ENCODE measurements around the gene CFAP206.

CFAP206 gene

GRCh38 chr6:87384038-87384437 is 23.7 kb upstream of the CFAP206 start:
- no peak overlapping the region for H3K27ac ChIP-seq (ENCODE audit: low read depth, low read length)

GRCh38 chr6:87384449-87384848 is 23.3 kb upstream of the CFAP206 start:
- no peak overlapping the region for H3K27ac ChIP-seq (ENCODE audit: low read depth, low read length)
- H3K36me3 ChIP-seq (ENCODE audit: control insufficient read depth in 5 of 5, insufficient read depth in 5 of 5, low read length in 5 of 5): no peaks in the 10 kb centered on the region
- no peaks in the 10 kb centered on the region for H3K9me3 ChIP-seq (ENCODE audit: control insufficient read depth in 5 of 5, low read length in 5 of 5)
- H3K4me3 ChIP-seq (ENCODE audit: low read depth in 1 of 5, low read length in 5 of 5): no peak overlapping the region
- H3K9ac ChIP-seq (ENCODE audit: low read length in 5 of 5): no peak overlapping the region
- no peaks in the 10 kb centered on the region for H3K27me3 ChIP-seq (ENCODE audit: control insufficient read depth in 5 of 5, insufficient read depth in 4 of 5, low read length in 5 of 5)
- H3K4me1 ChIP-seq (ENCODE audit: control insufficient read depth in 5 of 5, insufficient read depth in 5 of 5, low read length in 5 of 5): no peaks in the 10 kb centered on the region

More at GRCh38 chr6:87384038-87384437, 23.7 kb upstream of the CFAP206 start:
- Histone ChIP-seq H3K4me3 (ENCODE audit: low read depth in 1 of 5, low read length in 5 of 5) (no peak overlapping the region), H3K27me3 (ENCODE audit: control insufficient read depth in 5 of 5, insufficient read depth in 4 of 5, low read length in 5 of 5) (no peaks in the 10 kb centered on the region), H3K4me1 (ENCODE audit: control insufficient read depth in 5 of 5, insufficient read depth in 5 of 5, low read length in 5 of 5) (peaks cover 0 to 2% (median 0%) of the 10 kb centered on the region in 5 donors), H3K9ac (ENCODE audit: low read length in 5 of 5) (no peak overlapping the region), H3K36me3 (ENCODE audit: control insufficient read depth in 5 of 5, insufficient read depth in 5 of 5, low read length in 5 of 5) (no peaks in the 10 kb centered on the region), H3K9me3 (ENCODE audit: control insufficient read depth in 5 of 5, low read length in 5 of 5) (no peaks in the 10 kb centered on the region)

GRCh38 chr6:87391334-87391733 is 16.4 kb upstream of the CFAP206 start:
- Histone ChIP-seq H3K36me3 (ENCODE audit: control insufficient read depth in 5 of 5, insufficient read depth in 5 of 5, low read length in 5 of 5) (no peaks in the 10 kb centered on the region), H3K27ac (ENCODE audit: low read depth, low read length) (no peak overlapping the region), H3K9ac (ENCODE audit: low read length in 5 of 5) (no peak overlapping the region), H3K4me1 (ENCODE audit: control insufficient read depth in 5 of 5, insufficient read depth in 5 of 5, low read length in 5 of 5) (no peaks in the 10 kb centered on the region), H3K27me3 (ENCODE audit: control insufficient read depth in 5 of 5, insufficient read depth in 4 of 5, low read length in 5 of 5) (no peaks in the 10 kb centered on the region), H3K4me3 (ENCODE audit: low read depth in 1 of 5, low read length in 5 of 5) (no peak overlapping the region), H3K9me3 (ENCODE audit: control insufficient read depth in 5 of 5, low read length in 5 of 5) (no peaks in the 10 kb centered on the region)

- no peaks in the 10 kb centered on the region for H3K4me1 ChIP-seq (ENCODE audit: control insufficient read depth in 5 of 5, insufficient read depth in 5 of 5, low read length in 5 of 5)
- no peaks in the 10 kb centered on the region for H3K36me3 ChIP-seq (ENCODE audit: control insufficient read depth in 5 of 5, insufficient read depth in 5 of 5, low read length in 5 of 5)
- H3K27me3 ChIP-seq (ENCODE audit: control insufficient read depth in 5 of 5, insufficient read depth in 4 of 5, low read length in 5 of 5): no peaks in the 10 kb centered on the region
- no peaks in the 10 kb centered on the region for H3K9me3 ChIP-seq (ENCODE audit: control insufficient read depth in 5 of 5, low read length in 5 of 5)
- H3K4me3 ChIP-seq (ENCODE audit: low read depth in 1 of 5, low read length in 5 of 5): no peak overlapping the region
- no peak overlapping the region for H3K27ac ChIP-seq (ENCODE audit: low read depth, low read length)
- no peak overlapping the region for H3K9ac ChIP-seq (ENCODE audit: low read length in 5 of 5)
Measured at GRCh38 chr6:87393026-87393622, 14.6 kb upstream of the CFAP206 start.

- Histone ChIP-seq H3K27ac (ENCODE audit: low read depth, low read length) (no peak overlapping the region), H3K4me3 (ENCODE audit: low read depth in 1 of 5, low read length in 5 of 5) (no peak overlapping the region), H3K9ac (ENCODE audit: low read length in 5 of 5) (no peak overlapping the region), H3K27me3 (ENCODE audit: control insufficient read depth in 5 of 5, insufficient read depth in 4 of 5, low read length in 5 of 5) (no peaks in the 10 kb centered on the region), H3K36me3 (ENCODE audit: control insufficient read depth in 5 of 5, insufficient read depth in 5 of 5, low read length in 5 of 5) (no peaks in the 10 kb centered on the region), H3K9me3 (ENCODE audit: control insufficient read depth in 5 of 5, low read length in 5 of 5) (no peaks in the 10 kb centered on the region), H3K4me1 (ENCODE audit: control insufficient read depth in 5 of 5, insufficient read depth in 5 of 5, low read length in 5 of 5) (no peaks in the 10 kb centered on the region)
Measured at GRCh38 chr6:87395431-87395830, 12.3 kb upstream of the CFAP206 start.

- Histone ChIP-seq H3K9me3 (ENCODE audit: control insufficient read depth in 5 of 5, low read length in 5 of 5) (no peaks in the 10 kb centered on the region), H3K4me1 (ENCODE audit: control insufficient read depth in 5 of 5, insufficient read depth in 5 of 5, low read length in 5 of 5) (no peaks in the 10 kb centered on the region), H3K27ac (ENCODE audit: low read depth, low read length) (no peak overlapping the region), H3K9ac (ENCODE audit: low read length in 5 of 5) (no peak overlapping the region), H3K4me3 (ENCODE audit: low read depth in 1 of 5, low read length in 5 of 5) (no peak overlapping the region), H3K27me3 (ENCODE audit: control insufficient read depth in 5 of 5, insufficient read depth in 4 of 5, low read length in 5 of 5) (no peaks in the 10 kb centered on the region), H3K36me3 (ENCODE audit: control insufficient read depth in 5 of 5, insufficient read depth in 5 of 5, low read length in 5 of 5) (no peaks in the 10 kb centered on the region)
Measured at GRCh38 chr6:87396595-87397392, 11.0 kb upstream of the CFAP206 start.

- no peaks in the 10 kb centered on the region for H3K9me3 ChIP-seq (ENCODE audit: control insufficient read depth in 5 of 5, low read length in 5 of 5)
- H3K4me3 ChIP-seq (ENCODE audit: low read depth in 1 of 5, low read length in 5 of 5): no peak overlapping the region
- H3K27ac ChIP-seq (ENCODE audit: low read depth, low read length): no peak overlapping the region
- H3K9ac ChIP-seq (ENCODE audit: low read length in 5 of 5): no peak overlapping the region
- no peaks in the 10 kb centered on the region for H3K27me3 ChIP-seq (ENCODE audit: control insufficient read depth in 5 of 5, insufficient read depth in 4 of 5, low read length in 5 of 5)
- H3K36me3 ChIP-seq (ENCODE audit: control insufficient read depth in 5 of 5, insufficient read depth in 5 of 5, low read length in 5 of 5): no peaks in the 10 kb centered on the region
- H3K4me1 ChIP-seq (ENCODE audit: control insufficient read depth in 5 of 5, insufficient read depth in 5 of 5, low read length in 5 of 5): no peaks in the 10 kb centered on the region
Measured at GRCh38 chr6:87397656-87398055, 10.1 kb upstream of the CFAP206 start.

- H3K4me1 ChIP-seq (ENCODE audit: control insufficient read depth in 5 of 5, insufficient read depth in 5 of 5, low read length in 5 of 5): no peaks in the 10 kb centered on the region
- H3K27ac ChIP-seq (ENCODE audit: low read depth, low read length): no peak overlapping the region
- H3K9me3 ChIP-seq (ENCODE audit: control insufficient read depth in 5 of 5, low read length in 5 of 5): no peaks in the 10 kb centered on the region
- no peaks in the 10 kb centered on the region for H3K27me3 ChIP-seq (ENCODE audit: control insufficient read depth in 5 of 5, insufficient read depth in 4 of 5, low read length in 5 of 5)
- H3K9ac ChIP-seq (ENCODE audit: low read length in 5 of 5): no peak overlapping the region
- H3K36me3 ChIP-seq (ENCODE audit: control insufficient read depth in 5 of 5, insufficient read depth in 5 of 5, low read length in 5 of 5): no peaks in the 10 kb centered on the region
- H3K4me3 ChIP-seq (ENCODE audit: low read depth in 1 of 5, low read length in 5 of 5): no peak overlapping the region
Measured at GRCh38 chr6:87401832-87402231, 5.9 kb upstream of the CFAP206 start.

- no peaks in the 10 kb centered on the region for H3K36me3 ChIP-seq (ENCODE audit: control insufficient read depth in 5 of 5, insufficient read depth in 5 of 5, low read length in 5 of 5)
- H3K9ac ChIP-seq (ENCODE audit: low read length in 5 of 5): peak overlapping the region in 3 of 5 donors; percentile 39 to 47 (median 41)
- no peaks in the 10 kb centered on the region for H3K27me3 ChIP-seq (ENCODE audit: control insufficient read depth in 5 of 5, insufficient read depth in 4 of 5, low read length in 5 of 5)
- peaks cover 0 to 11% (median 9%) of the 10 kb centered on the region in 5 donors for H3K4me1 ChIP-seq (ENCODE audit: control insufficient read depth in 5 of 5, insufficient read depth in 5 of 5, low read length in 5 of 5)
- peak overlapping the region; percentile 79 to 99 (median 90) for H3K4me3 ChIP-seq (ENCODE audit: low read depth in 1 of 5, low read length in 5 of 5)
- no peaks in the 10 kb centered on the region for H3K9me3 ChIP-seq (ENCODE audit: control insufficient read depth in 5 of 5, low read length in 5 of 5)
- H3K27ac ChIP-seq (ENCODE audit: low read depth, low read length): peak overlapping the region; percentile 84
Measured at GRCh38 chr6:87407561-87407900, 241 bp upstream of the CFAP206 start.

- H3K27me3 ChIP-seq (ENCODE audit: control insufficient read depth in 5 of 5, insufficient read depth in 4 of 5, low read length in 5 of 5): no peaks in the 10 kb centered on the region
- peak overlapping the region; percentile 53 to 95 (median 68) for H3K9ac ChIP-seq (ENCODE audit: low read length in 5 of 5)
- H3K9me3 ChIP-seq (ENCODE audit: control insufficient read depth in 5 of 5, low read length in 5 of 5): no peaks in the 10 kb centered on the region
- H3K4me1 ChIP-seq (ENCODE audit: control insufficient read depth in 5 of 5, insufficient read depth in 5 of 5, low read length in 5 of 5): peaks cover 0 to 11% (median 9%) of the 10 kb centered on the region in 5 donors
- H3K36me3 ChIP-seq (ENCODE audit: control insufficient read depth in 5 of 5, insufficient read depth in 5 of 5, low read length in 5 of 5): no peaks in the 10 kb centered on the region
- peak overlapping the region; percentile 86 to 99 (median 94) for H3K4me3 ChIP-seq (ENCODE audit: low read depth in 1 of 5, low read length in 5 of 5)
- peak overlapping the region; percentile 84 for H3K27ac ChIP-seq (ENCODE audit: low read depth, low read length)
Measured at GRCh38 chr6:87408721-87409155, 966 bp downstream of the CFAP206 start.

Measured in subcutaneous abdominal adipose tissue (tissue), 5 donors.